ENCODE results near the gene HIF1AN.

Gene HIF1AN

GRCh38 chr10:100535715-100536353 is at the start of gene HIF1AN:
HIF1AN (plus strand) TSS chr10:100535943; CDS start chr10:100535959, 16 bp downstream.
- DNase-seq, result peak; percentile 93

DNA sequence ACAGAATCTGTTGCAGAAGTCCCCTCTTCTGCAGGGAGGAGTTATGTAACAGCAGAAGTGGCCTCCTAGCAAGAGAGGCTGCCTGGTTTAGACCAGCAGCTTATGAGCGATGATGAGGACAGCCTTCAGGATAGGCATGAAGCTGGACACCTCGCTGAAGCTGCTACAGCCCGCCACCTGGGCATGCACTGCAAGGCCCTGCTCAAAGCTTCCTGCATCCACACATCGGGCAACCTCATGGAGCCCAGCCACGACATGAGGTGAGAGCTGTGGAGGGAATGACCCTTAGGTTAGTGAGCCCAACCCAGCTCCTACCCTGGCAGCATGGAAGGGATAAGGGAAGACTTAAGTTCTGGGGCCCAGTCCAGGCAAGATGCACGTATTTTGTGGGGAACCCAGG is 48.2 kb upstream of the HIF1AN start:
- DNase-seq, result no peak

DNA sequence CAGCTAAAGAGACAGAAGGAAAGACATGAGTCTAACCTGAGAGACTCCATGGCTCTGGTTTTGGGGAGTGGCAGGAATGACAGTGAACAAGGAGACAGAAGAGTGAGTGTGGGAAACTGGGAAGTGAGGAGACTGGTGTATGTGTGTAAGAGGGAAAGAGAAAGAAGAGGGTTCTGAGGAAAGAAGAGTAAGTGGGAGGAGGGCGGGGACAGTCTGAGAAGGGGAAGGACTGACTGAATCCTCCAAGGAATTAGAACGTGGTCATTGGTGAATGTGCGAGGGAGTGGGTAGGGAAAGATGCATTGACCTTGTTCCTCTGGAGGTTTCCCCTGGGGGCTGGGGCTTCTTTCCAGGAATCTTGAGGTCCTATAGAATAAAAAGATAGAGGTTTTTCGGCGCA is 46.3 kb upstream of the HIF1AN start:
- no peak for DNase-seq

GRCh38 chr10:100490531-100490930 is 45.2 kb upstream of the HIF1AN start:
- DNase-seq, result no peak

GRCh38 chr10:100496567-100496966 is 39.2 kb upstream of the HIF1AN start:
- no peak for DNase-seq

GRCh38 chr10:100498059-100498458 is 37.7 kb upstream of the HIF1AN start:
- no peak for DNase-seq

- no peak for DNase-seq
Observed at GRCh38 chr10:100501423-100501822, 34.3 kb upstream of the HIF1AN start.

DNA sequence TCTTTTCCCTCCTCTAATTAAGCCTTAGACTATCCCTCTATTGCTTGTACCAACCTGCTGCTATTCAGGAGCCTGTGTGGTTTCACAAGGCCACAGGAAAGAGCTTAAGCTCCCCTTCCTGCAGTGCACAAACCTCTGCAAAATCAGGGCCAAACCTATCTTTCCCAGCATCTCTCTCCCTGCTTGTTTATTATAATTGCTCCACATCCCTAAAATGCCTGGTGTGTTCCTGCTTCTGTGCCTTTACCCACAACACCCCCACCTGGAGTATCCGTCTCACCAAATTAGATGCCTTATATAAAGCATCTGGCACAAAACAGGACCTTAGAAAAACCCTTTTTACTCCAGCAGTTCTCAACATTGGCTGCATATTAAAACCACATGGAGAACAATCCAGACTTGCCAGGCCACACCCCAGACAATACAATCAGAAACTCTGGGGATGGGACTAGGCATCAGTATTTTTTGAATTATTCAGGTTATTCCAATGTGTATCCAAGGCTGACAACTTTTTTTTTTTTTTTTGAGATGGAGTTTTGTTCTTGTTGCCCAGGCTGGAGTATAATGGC is 32.7 kb upstream of the HIF1AN start:
- DNase-seq, result no peak

- no peak for DNase-seq
Observed at GRCh38 chr10:100504096-100504495, 31.6 kb upstream of the HIF1AN start.

GRCh38 chr10:100505164-100505563 is 30.6 kb upstream of the HIF1AN start:
- DNase-seq, result no peak

DNA sequence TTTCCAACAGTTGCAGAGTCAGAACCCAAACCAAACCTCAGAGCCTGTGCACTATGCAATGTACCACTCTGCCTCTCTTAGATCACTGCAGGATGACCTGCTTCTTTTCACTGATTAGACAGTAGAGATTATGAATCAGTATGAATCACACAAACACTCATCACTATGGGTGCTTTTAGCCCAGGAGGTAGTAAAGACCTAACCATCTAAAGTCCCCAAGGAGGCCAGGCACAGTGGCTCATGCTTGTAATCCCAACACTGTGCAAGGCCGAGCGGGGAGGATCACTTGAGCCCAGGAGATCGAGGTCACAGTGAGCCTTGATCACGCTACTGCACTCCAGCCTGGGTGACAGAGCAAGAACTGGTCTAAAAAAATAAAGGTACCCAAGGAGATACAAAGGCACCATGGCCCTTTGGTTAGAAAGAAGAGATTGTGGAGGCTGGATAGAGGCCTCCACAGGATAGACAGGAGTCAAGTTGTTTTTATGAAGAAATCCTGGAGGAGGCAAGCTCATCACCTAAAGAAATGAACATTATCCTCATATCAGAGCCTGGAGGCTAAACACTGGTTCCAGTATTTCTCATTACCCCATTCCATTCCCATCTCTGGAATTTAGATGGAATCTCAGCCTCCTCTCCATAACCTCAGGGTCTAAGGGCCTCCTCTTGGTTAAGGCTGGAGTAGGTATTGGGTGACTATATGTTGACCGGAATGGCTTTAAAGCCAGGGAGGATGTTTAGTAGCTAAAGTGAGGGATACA is 29.0 kb upstream of the HIF1AN start:
- no peak for DNase-seq

DNA sequence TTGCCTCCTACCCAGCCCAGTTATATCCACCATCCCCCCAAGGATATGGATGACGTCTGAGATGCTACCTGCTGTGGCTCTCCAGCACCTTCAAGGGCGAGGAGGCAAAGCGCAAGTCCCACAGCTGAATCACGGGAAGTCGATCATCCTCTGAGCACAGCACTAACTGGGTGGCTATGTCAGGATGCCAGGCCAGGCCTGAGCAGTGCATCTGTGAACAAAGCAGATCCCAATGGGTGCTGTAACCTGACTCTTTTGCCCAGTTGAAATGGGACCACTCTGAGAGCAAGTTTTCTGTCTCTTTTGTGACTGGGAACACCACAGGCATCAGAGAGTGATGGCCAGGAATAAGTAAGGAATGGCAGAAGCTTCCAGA is 28.4 kb upstream of the HIF1AN start:
- no peak for DNase-seq

DNA sequence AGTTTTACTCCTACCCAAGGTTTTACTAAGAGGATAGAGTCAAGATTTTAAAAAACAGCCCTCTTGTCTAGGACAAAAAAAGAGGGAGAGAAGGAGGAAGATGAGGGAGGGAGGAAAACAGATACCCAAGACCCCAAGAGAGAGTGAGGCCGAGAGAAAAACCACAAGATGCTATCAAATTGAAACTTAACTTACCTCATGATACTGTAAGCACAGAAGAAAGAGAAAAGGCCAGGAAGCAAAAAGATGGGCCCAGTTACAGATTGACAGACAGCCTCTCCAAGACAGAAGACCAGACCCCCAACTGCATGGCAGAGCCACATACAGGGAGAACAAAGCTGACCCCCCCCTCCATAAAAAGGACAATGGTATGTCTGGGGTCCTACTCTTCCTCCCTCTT is 27.5 kb upstream of the HIF1AN start:
- DNase-seq, result no peak

GRCh38 chr10:100508691-100509150 is 27.0 kb upstream of the HIF1AN start:
- DNase-seq, result peak; percentile 26

- DNase-seq, result no peak
Observed at GRCh38 chr10:100509241-100509840, 26.4 kb upstream of the HIF1AN start.

GRCh38 chr10:100510533-100511308 is 25.0 kb upstream of the HIF1AN start:
- no peak for DNase-seq

DNA sequence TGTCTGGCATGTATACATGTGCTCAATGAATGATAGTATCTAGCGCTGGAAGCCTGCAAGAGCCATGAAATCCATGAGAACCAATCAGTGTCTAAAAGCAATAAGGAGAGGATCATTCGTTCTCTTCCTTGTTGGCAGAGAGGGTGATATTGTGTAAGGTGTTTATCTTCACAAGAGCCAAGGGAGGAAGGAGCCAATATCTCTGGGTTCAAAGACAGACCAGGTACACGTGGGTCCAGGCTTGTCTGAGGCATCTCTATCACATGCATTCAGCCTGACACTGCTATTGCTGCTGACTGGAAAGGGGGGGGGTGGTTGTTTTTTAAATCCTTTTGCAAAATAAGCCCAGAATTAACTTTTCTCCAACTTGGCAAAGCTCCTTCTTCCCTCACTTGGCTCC is 20.1 kb upstream of the HIF1AN start:
- DNase-seq, result no peak

- no peak for DNase-seq
Observed at GRCh38 chr10:100516847-100517246, 18.9 kb upstream of the HIF1AN start.

DNA sequence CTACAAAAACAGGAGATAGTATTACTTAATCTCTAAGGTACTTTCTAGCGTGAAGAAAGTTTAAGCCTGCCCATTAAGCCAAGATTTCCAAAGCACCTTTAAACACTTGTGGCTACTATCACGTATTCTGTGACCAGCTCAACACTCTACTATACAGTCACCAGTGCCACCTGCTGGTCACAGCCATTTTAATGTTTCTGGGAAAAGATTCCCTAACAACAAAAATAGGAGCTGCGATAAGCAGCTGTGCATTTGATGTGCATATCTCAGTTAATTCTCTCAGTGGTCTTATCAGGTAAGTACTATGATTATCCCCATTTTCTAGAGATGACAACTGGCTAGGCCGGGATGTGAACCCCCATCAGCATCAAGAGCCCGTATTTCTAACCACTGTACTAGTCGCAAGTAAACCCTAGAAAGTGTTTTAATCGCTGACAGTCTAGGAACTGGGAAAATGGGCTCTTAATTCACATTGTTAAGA is 16.9 kb upstream of the HIF1AN start:
- DNase-seq, result peak; percentile 24

GRCh38 chr10:100519311-100520051 is 16.3 kb upstream of the HIF1AN start, which contains the start of gene SEC31B:
SEC31B (minus strand) TSS chr10:100519861; CDS start chr10:100516952, 2,909 bp downstream.
- DNase-seq, result no peak

- no peak for DNase-seq
Observed at GRCh38 chr10:100520811-100521210, 14.9 kb upstream of the HIF1AN start.

Data from NCI-H1092 treated with DMSO at 0.1 percent for 48 hours (cell line).